DOHH2 (cell line): Measurements from ENCODE around the gene SLCO4C1.

Experiments
- H3F3A ChIP-seq: fragments of 200-600 bp; sonication (generic), shearing (Covaris generic); 2 replicates; pipeline ENCODE4 v1.6.0; 2016; ENCODE audit warnings: antibody characterized with exemption, mild to moderate bottlenecking; ENCODE audit not compliant: control insufficient read depth, insufficient read depth
- H3K27ac ChIP-seq: fragments of 200-600 bp; sonication (generic); 2 replicates; pipeline ENCODE4 v1.5.1; 2014; ENCODE audit warnings: low read depth, mild to moderate bottlenecking, low read length, moderate library complexity
- H3K27me3 ChIP-seq: fragments of 200-600 bp; sonication (generic); 2 replicates; pipeline ENCODE4 v1.6.1; 2014; ENCODE audit warnings: mild to moderate bottlenecking, low read length, mixed read lengths; ENCODE audit not compliant: control insufficient read depth
- H3K36me3 ChIP-seq: fragments of 200-600 bp; sonication (generic); 2 replicates; pipeline ENCODE4 v1.6.1; 2014; ENCODE audit warnings: mild to moderate bottlenecking, low read length, moderate library complexity, mixed read lengths; ENCODE audit not compliant: control insufficient read depth
- H3K4me1 ChIP-seq: fragments of 200-600 bp; sonication (generic); 2 replicates; pipeline ENCODE4 v1.6.1; 2014; ENCODE audit warnings: mild to moderate bottlenecking, low read length, mixed read lengths; ENCODE audit not compliant: control insufficient read depth
- H3K4me2 ChIP-seq: fragments of 200-600 bp; sonication (generic); 2 replicates; pipeline ENCODE4 v1.6.0; 2014; ENCODE audit warnings: mild to moderate bottlenecking, low read length, moderate library complexity
- H3K4me3 ChIP-seq: fragments of 200-600 bp; sonication (generic); 2 replicates; pipeline ENCODE4 v1.5.1; 2014; ENCODE audit warnings: mild to moderate bottlenecking, low read length, mixed read lengths
- H3K79me2 ChIP-seq: fragments of 200-600 bp; sonication (generic); 2 replicates; pipeline ENCODE4 v1.6.1; 2014; ENCODE audit warnings: mild to moderate bottlenecking, low read length, mixed read lengths; ENCODE audit not compliant: control insufficient read depth
- H3K9me2 ChIP-seq: fragments of 200-600 bp; sonication (generic); replicated peaks from 2 replicates; pipeline ENCODE4 v1.6.1; 2014; ENCODE audit warnings: mild to moderate bottlenecking, low read length, mixed read lengths; ENCODE audit not compliant: control insufficient read depth
- H3K9me3 ChIP-seq: fragments of 200-600 bp; sonication (generic); 2 replicates; pipeline ENCODE4 v1.6.1; 2014; ENCODE audit warnings: antibody characterized with exemption, low read length, mixed read lengths; ENCODE audit not compliant: control insufficient read depth, insufficient read depth
- H4K20me1 ChIP-seq: fragments of 200-600 bp; sonication (generic); 2 replicates; pipeline ENCODE4 v1.6.0; 2014; ENCODE audit warnings: low read depth, mild to moderate bottlenecking, antibody characterized with exemption, low read length, moderate library complexity; ENCODE audit not compliant: control insufficient read depth, insufficient read depth
- EZH2phosphoT487 ChIP-seq: fragments of 200-600 bp; sonication (generic); IDR thresholded peaks from 2 replicates; pipeline ENCODE4 v1.6.1; 2017; ENCODE audit warnings: borderline replicate concordance, mild to moderate bottlenecking, antibody characterized with exemption, low read length, moderate library complexity, mixed read lengths
- TF ChIP-seq, protein P1 (sequence below): fragments of 200-600 bp; sonication (generic); IDR thresholded peaks from one replicate; pipeline ENCODE4 v1.5.1; 2014; ENCODE audit warnings: antibody characterized with exemption, mild to moderate bottlenecking, low read depth, low read length; ENCODE audit not compliant: poor library complexity, severe bottlenecking

The SLCO4C1 gene

DNA sequence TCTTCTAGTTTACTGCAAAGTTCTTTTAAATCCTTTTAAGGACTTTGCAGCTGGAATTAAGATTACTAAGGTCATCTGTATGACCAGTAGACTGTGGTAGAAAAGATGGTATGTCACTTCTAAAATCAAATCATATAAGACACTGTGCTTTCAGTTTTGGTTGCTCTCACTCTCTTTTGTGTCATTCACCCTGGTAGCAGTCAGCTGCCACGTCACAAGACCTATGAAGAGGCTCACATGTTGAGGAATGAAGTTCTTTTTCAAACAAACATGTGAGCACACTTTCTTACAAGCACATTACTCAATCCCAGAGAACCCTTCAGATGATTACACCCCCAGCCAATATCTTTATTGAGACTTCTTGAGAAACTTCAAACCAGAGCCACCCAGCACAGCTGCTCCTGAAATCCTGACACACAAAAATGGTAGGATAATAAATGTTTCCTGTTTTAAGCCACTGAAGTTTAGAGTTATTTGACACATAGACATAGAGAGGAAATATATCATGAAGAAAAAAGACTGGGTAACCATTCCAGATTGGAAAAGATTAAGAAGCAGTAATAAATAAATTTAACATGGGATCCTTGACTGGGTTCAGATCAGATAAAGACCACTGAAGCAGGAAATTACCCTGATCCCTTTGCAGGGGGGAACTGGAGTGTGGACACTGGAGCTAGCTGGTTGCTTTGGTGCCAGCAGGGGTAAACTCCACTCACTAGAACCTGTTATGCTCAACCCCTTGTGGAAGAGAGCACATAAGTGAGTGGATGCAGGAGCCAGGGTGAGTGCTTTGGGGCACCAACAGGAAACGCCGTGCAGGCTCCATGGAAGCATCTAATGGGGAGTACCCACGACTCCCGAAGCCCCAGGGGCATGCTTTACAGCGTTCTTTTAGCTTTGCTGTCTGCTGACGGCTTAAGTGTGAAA is 64.1 kb downstream of the SLCO4C1 start:
- no peak overlapping the region for H3K4me2 ChIP-seq
- H3K27me3 ChIP-seq: no peaks in the 10 kb centered on the region
- H3K9me3 ChIP-seq: no peaks in the 10 kb centered on the region
- no peaks in the 10 kb centered on the region for H3F3A ChIP-seq
- no peak overlapping the region for H3K4me3 ChIP-seq
- no peaks in the 10 kb centered on the region for H3K36me3 ChIP-seq
- H3K27ac ChIP-seq: no peak overlapping the region
- no peaks in the 10 kb centered on the region for H4K20me1 ChIP-seq
- H3K9me2 ChIP-seq: no peaks in the 10 kb centered on the region
- peaks cover 5% of the 10 kb centered on the region for H3K4me1 ChIP-seq
- TF ChIP-seq, protein P1, sequence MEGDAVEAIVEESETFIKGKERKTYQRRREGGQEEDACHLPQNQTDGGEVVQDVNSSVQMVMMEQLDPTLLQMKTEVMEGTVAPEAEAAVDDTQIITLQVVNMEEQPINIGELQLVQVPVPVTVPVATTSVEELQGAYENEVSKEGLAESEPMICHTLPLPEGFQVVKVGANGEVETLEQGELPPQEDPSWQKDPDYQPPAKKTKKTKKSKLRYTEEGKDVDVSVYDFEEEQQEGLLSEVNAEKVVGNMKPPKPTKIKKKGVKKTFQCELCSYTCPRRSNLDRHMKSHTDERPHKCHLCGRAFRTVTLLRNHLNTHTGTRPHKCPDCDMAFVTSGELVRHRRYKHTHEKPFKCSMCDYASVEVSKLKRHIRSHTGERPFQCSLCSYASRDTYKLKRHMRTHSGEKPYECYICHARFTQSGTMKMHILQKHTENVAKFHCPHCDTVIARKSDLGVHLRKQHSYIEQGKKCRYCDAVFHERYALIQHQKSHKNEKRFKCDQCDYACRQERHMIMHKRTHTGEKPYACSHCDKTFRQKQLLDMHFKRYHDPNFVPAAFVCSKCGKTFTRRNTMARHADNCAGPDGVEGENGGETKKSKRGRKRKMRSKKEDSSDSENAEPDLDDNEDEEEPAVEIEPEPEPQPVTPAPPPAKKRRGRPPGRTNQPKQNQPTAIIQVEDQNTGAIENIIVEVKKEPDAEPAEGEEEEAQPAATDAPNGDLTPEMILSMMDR: no peak
- TF ChIP-seq EZH2phosphoT487: no peak
- H3K79me2 ChIP-seq: no peaks in the 10 kb centered on the region

DNA sequence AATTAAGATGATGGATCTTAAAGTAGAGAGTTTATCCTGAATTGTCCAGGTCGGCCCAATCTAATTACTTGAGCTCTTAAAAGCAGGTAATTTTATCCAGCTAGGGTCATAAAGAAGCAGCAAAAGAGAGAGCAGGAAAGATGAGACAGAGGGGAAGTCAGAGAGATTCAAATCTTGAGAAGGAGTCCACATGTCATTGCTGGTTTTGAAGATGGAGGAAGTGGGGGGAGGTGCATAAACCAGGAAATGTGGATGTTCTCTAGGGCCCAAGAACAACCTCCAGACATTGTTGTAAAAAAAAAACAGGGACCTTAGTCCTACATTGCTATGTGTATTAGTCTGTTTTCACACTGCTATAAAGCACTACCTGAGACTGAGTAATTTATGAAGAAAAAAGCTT is 66.4 kb downstream of the SLCO4C1 start:
- H3K4me3 ChIP-seq: no peak overlapping the region
- H3K4me1 ChIP-seq: peaks cover 5% of the 10 kb centered on the region
- H3K9me2 ChIP-seq: no peaks in the 10 kb centered on the region
- TF ChIP-seq EZH2phosphoT487: no peak
- no peak overlapping the region for H3K27ac ChIP-seq
- no peaks in the 10 kb centered on the region for H3K9me3 ChIP-seq
- no peaks in the 10 kb centered on the region for H3K27me3 ChIP-seq
- no peaks in the 10 kb centered on the region for H3K36me3 ChIP-seq
- no peaks in the 10 kb centered on the region for H3K79me2 ChIP-seq
- H3F3A ChIP-seq: no peaks in the 10 kb centered on the region
- 0 out of 2 replicates have a peak overlapping the region, but pooled peaks have one; percentile 8 for H3K4me2 ChIP-seq
- no peaks in the 10 kb centered on the region for H4K20me1 ChIP-seq

DNA sequence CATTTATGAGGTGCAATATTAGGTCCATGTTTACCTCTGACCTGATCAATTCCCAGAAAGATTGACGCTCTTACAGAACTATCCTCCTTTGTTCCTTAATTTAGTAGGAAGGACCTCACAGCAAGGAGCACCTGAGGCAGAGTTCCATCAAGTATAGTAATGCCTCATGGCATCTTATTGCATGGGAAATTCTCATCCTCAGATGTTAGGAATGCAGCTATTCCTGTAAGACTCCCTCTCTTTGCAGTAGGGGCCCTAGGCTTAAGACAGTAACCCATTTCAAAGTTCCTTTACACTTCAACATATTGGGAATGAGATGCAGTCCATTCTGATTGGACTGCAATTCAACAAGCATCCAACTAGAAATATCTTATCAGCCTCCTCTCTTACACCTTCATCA is 69.8 kb downstream of the SLCO4C1 start:
- H3K9me2 ChIP-seq: no peaks in the 10 kb centered on the region
- no peak overlapping the region for H3K27ac ChIP-seq
- H3K79me2 ChIP-seq: no peaks in the 10 kb centered on the region
- no peaks in the 10 kb centered on the region for H4K20me1 ChIP-seq
- TF ChIP-seq, protein P1: no peak
- no peak for TF ChIP-seq EZH2phosphoT487
- no peaks in the 10 kb centered on the region for H3K9me3 ChIP-seq
- peaks cover 5% of the 10 kb centered on the region for H3K4me1 ChIP-seq
- H3K4me3 ChIP-seq: no peak overlapping the region
- no peaks in the 10 kb centered on the region for H3K27me3 ChIP-seq
- no peaks in the 10 kb centered on the region for H3F3A ChIP-seq
- no peaks in the 10 kb centered on the region for H3K36me3 ChIP-seq
- H3K4me2 ChIP-seq: no peak overlapping the region
